NB4 (cell line): ENCODE measurements around the gene RANBP17.

Source experiments
- MYC ChIP-seq: IDR thresholded peaks from 2 replicates; pipeline ENCODE4 v1.6.1; 2011; ENCODE audit warnings: low read depth, low read length
- POLR2A ChIP-seq: IDR thresholded peaks from 2 replicates; pipeline ENCODE4 v1.6.1; 2011; ENCODE audit warnings: mild to moderate bottlenecking; ENCODE audit not compliant: insufficient read length; ENCODE audit errors: extremely low read depth
- TF ChIP-seq, protein P1 (sequence below): IDR thresholded peaks from one replicate; pipeline ENCODE4 v1.5.1; 2012; ENCODE audit warnings: low read depth, low read length
- TF ChIP-seq, protein P2 (sequence below): IDR thresholded peaks from 2 replicates; pipeline ENCODE4 v1.6.1; 2011; ENCODE audit warnings: low read depth, low read length

DNA sequence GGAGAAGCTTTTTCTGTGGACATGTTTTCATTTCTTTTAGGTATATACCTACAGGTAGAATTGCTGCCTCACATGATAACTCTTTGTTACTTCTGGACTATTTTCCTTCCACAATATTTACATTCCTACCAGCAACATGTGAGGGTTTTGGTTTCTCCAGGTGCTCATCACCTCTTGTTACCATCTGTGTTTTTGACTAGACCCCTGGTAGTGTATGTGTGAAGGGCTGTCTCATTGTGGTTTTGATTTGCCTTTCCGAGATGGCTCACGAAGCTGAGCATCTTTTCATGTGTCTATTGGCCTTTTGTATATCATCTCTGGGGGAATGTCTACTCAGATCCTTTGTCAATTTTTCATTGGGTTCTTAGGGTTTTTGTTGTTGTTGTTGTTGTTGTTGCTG lies 17.2 kb upstream of the RANBP17 start:
- TF ChIP-seq, protein P1, sequence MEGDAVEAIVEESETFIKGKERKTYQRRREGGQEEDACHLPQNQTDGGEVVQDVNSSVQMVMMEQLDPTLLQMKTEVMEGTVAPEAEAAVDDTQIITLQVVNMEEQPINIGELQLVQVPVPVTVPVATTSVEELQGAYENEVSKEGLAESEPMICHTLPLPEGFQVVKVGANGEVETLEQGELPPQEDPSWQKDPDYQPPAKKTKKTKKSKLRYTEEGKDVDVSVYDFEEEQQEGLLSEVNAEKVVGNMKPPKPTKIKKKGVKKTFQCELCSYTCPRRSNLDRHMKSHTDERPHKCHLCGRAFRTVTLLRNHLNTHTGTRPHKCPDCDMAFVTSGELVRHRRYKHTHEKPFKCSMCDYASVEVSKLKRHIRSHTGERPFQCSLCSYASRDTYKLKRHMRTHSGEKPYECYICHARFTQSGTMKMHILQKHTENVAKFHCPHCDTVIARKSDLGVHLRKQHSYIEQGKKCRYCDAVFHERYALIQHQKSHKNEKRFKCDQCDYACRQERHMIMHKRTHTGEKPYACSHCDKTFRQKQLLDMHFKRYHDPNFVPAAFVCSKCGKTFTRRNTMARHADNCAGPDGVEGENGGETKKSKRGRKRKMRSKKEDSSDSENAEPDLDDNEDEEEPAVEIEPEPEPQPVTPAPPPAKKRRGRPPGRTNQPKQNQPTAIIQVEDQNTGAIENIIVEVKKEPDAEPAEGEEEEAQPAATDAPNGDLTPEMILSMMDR, result no peak
- TF ChIP-seq POLR2A (no peak), MYC (no peak)
- TF ChIP-seq, protein P2, sequence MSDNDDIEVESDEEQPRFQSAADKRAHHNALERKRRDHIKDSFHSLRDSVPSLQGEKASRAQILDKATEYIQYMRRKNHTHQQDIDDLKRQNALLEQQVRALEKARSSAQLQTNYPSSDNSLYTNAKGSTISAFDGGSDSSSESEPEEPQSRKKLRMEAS, result no peak
